Stimulated activated CD8-positive, alpha-beta memory T cell treated with anti-CD3 and anti-CD28 coated beads, Interleukin-15, amount 100 ng/mL, for 48 hours (primary cell): ENCODE results near the gene CDX1.

Source experiments
- DNase-seq, 2 donors: peaks; one replicate each; pipeline ENCODE4 v3.0.0-alpha.2; 2020; ENCODE audit warnings: low read depth in 2 of 2

Gene CDX1

GRCh38 chr5:150166650-150167511 is at the start of gene CDX1:
CDX1 (plus strand) TSS chr5:150166778; CDS start chr5:150166877, 99 bp downstream.
- DNase-seq, result no peak

GRCh38 chr5:150117945-150118560 is 48.5 kb upstream of the CDX1 start:
- DNase-seq, result no peak

GRCh38 chr5:150118561-150119229 is 47.9 kb upstream of the CDX1 start:
- DNase-seq, result no peak

- no peak for DNase-seq
Observed at GRCh38 chr5:150119421-150120061, 47.0 kb upstream of the CDX1 start.

GRCh38 chr5:150120062-150120441 is 46.5 kb upstream of the CDX1 start:
- DNase-seq, result no peak

GRCh38 chr5:150120617-150121447 is 45.7 kb upstream of the CDX1 start:
- DNase-seq, result no peak

- DNase-seq, result no peak
Observed at GRCh38 chr5:150121448-150122157, 45.0 kb upstream of the CDX1 start.

- DNase-seq, result peak in 1 of 2 donors; percentile 6
Observed at GRCh38 chr5:150122158-150122510, 44.4 kb upstream of the CDX1 start.

- no peak for DNase-seq
Observed at GRCh38 chr5:150122536-150123481, 43.8 kb upstream of the CDX1 start.

GRCh38 chr5:150123542-150123941 is 43.0 kb upstream of the CDX1 start:
- DNase-seq, result no peak

- DNase-seq, result no peak
Observed at GRCh38 chr5:150124111-150124557, 42.4 kb upstream of the CDX1 start.

GRCh38 chr5:150124596-150124995 is 42.0 kb upstream of the CDX1 start:
- DNase-seq, result no peak

GRCh38 chr5:150125334-150125733 is 41.2 kb upstream of the CDX1 start:
- no peak for DNase-seq

- no peak for DNase-seq
Observed at GRCh38 chr5:150126199-150126920, 40.2 kb upstream of the CDX1 start.

GRCh38 chr5:150126921-150127265 is 39.7 kb upstream of the CDX1 start:
- no peak for DNase-seq

- DNase-seq, result no peak
Observed at GRCh38 chr5:150129454-150129812, 37.1 kb upstream of the CDX1 start.

- DNase-seq, result peak; percentile 25 to 28
Observed at GRCh38 chr5:150129813-150130492, 36.6 kb upstream of the CDX1 start.

GRCh38 chr5:150130493-150130922 is 36.1 kb upstream of the CDX1 start:
- DNase-seq, result no peak
